ENCODE results near the gene SLC19A2. TPM values are rescaled to one million over a fixed set of nuclear protein-coding genes. Genes with fewer than 3 reads are reported as not detected.

Gene SLC19A2
- total and polyA plus RNA-seq, 2 donors (not counting 3 experiments of a cell fraction or from before 2014, with no cell fraction given), result 5.2 to 5.4 TPM

DNA sequence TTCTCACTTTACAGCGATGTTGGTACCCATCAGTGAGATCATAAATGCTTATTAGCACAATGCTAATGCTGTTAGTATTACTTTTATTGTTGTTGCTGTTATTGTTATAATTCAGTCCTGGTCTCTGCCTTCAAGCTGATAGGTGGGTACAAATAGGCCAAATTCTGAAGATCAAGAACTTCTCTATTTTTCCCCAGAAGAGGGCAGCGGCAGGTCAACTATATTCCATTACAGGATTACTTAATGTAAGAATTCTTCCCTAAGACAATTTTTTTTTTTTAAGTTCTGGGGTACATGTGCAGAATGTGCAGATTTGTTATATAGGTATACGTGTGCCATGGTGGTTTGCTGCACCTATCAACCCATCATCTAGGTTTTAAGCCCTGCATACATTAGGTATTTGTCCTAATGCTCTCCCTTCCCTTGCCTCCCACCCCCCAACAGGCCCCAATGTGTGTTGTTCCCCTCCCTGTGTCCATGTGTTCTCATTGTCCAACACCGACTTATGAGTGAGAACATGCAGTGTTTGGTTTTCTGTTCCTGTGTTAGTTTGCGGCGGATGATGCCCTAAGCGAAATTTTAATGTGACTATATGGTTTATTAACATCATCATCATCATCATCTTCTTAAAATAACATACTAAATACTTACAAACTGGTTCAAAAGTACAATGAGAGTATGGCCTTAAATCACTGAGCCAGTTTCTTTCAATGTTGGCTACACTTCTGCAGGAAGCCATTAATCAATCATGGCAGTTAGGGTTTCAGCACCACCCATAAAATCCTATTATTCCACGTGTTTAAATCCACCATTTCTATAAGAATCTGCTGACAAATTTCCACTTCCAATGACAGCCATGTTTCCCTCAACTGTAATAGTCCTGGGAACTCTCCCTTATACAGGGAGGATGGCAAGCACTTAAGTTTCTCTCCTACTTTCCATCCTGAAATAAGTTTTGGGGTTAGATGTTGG lies 19.2 kb downstream of the SLC19A2 start:
- Histone ChIP-seq H3K27me3 (ENCODE audit: control insufficient read depth in 2 of 2, insufficient read depth in 2 of 2, low read length in 2 of 2) (no peaks in the 10 kb centered on the region), H2AFZ (ENCODE audit: low read depth, low read length) (no peak overlapping the region), H3K9me3 (replicated peaks; ENCODE audit: control insufficient read depth, insufficient read depth, low read length) (no peaks in the 10 kb centered on the region), H3K9me1 (replicated peaks; ENCODE audit: control insufficient read depth, extremely low read depth, insufficient read depth, low read length) (no peaks in the 10 kb centered on the region), H4K20me1 (replicated peaks; ENCODE audit: control insufficient read depth, extremely low read depth, insufficient read depth, low read length) (no peaks in the 10 kb centered on the region), H3K4me3 (replicated peaks in 1 of 3; ENCODE audit: insufficient read depth in 1 of 3, low read depth in 1 of 3, low read length in 3 of 3) (no peak overlapping the region), H3K36me3 (ENCODE audit: control insufficient read depth in 2 of 2, extremely low read depth in 1 of 2, insufficient read depth in 2 of 2, low read length in 2 of 2) (peaks cover 0 to 2% of the 10 kb centered on the region in 2 experiments), H3K27ac (ENCODE audit: insufficient read depth, low read depth, low read length) (no peak overlapping the region), H3K79me2 (ENCODE audit: control insufficient read depth, insufficient read depth, low read length) (no peaks in the 10 kb centered on the region), H3K4me2 (ENCODE audit: insufficient read depth, low read length) (no peak overlapping the region), H3K4me1 (ENCODE audit: control insufficient read depth, extremely low read depth, insufficient read depth, low read length) (no peaks in the 10 kb centered on the region), H3K9ac (replicated peaks; ENCODE audit: extremely low read depth, insufficient read depth, low read length) (no peak overlapping the region)
- DNase-seq (ENCODE audit: low read depth, low spot score), result peak; percentile 59
- ChIA-PET POLR2A (no interaction called here), CTCF (interaction anchor here (0.7 to 5.0 kb wide), 8 partner anchors 16 to 862 kb away, joined by 3 to 73 read pairs (median 5); partner anchors contain the start of gene SLC19A2)
- dilution Hi-C loops (cut with MboI; ENCODE audit: extremely low pct_ligation_motif_present, low sequenced_read_pairs), result no loop called here
- BruUV-seq (replicated peaks), result no TSS peak
- intact Hi-C loops (cut with micrococcal nuclease), result loop anchor here (1.0 to 5.0 kb wide), 2 partner anchors 80 to 246 kb away; partner anchors contain the start of gene SELL
- peak; percentile 68 for FAIRE-seq
- TF ChIP-seq, protein P1, sequence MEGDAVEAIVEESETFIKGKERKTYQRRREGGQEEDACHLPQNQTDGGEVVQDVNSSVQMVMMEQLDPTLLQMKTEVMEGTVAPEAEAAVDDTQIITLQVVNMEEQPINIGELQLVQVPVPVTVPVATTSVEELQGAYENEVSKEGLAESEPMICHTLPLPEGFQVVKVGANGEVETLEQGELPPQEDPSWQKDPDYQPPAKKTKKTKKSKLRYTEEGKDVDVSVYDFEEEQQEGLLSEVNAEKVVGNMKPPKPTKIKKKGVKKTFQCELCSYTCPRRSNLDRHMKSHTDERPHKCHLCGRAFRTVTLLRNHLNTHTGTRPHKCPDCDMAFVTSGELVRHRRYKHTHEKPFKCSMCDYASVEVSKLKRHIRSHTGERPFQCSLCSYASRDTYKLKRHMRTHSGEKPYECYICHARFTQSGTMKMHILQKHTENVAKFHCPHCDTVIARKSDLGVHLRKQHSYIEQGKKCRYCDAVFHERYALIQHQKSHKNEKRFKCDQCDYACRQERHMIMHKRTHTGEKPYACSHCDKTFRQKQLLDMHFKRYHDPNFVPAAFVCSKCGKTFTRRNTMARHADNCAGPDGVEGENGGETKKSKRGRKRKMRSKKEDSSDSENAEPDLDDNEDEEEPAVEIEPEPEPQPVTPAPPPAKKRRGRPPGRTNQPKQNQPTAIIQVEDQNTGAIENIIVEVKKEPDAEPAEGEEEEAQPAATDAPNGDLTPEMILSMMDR (IDR thresholded peaks at IDR 0.05; ENCODE audit: extremely low read depth in 1 of 2, insufficient read depth in 1 of 2, low read depth in 1 of 2, low read length in 2 of 2), result no peak
- TF ChIP-seq FOS (IDR thresholded peaks at IDR 0.05; ENCODE audit: borderline replicate concordance, insufficient read depth, low read length) (no peak), MYC (IDR thresholded peaks at IDR 0.05; ENCODE audit: low read depth, low read length) (no peak), GATA2 (IDR thresholded peaks at IDR 0.05; ENCODE audit: insufficient read depth, insufficient read length, low read depth, low read length) (no peak), POLR2AphosphoS5 (IDR thresholded peaks at IDR 0.05; ENCODE audit: insufficient read depth, low read depth, low read length) (no peak), POLR2A (IDR thresholded peaks at IDR 0.05; ENCODE audit: low read depth, low read length) (no peak), JUN (IDR thresholded peaks at IDR 0.05; ENCODE audit: borderline replicate concordance, insufficient read depth, insufficient read length, low read depth) (no peak), EZH2 (IDR thresholded peaks at IDR 0.05; ENCODE audit: borderline replicate concordance, low read depth, low read length, severe bottlenecking) (no peak)
- TF ChIP-seq, protein P2, sequence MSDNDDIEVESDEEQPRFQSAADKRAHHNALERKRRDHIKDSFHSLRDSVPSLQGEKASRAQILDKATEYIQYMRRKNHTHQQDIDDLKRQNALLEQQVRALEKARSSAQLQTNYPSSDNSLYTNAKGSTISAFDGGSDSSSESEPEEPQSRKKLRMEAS (IDR thresholded peaks at IDR 0.05; ENCODE audit: insufficient read depth, insufficient read length), result no peak

Measured in endothelial cell of umbilical vein (primary cell).